Adrenal gland (tissue), 12 donors: ENCODE data around the gene AUTS2. TPM values are rescaled to one million over a fixed set of nuclear protein-coding genes. Genes with fewer than 3 reads are reported as not detected.
A peak's percentile ranks its signal among the peaks of the same experiment; 100 is the strongest.

Experiments used
- DNase-seq, 7 donors: peaks; one replicate each; pipeline ENCODE4 v3.0.0-alpha.2; 2019 to 2020
- H3K27ac ChIP-seq, 5 donors: fragments of 200-600 bp; sonication (generic) in 4 of 5; 1 replicate in 3 of 5; 2 replicates in 2 of 5; pipeline versions ENCODE4 v1.5.1 to v1.8.0; 2016 to 2020; ENCODE audit warnings: mild to moderate bottlenecking in 1 of 5
- H3K27me3 ChIP-seq: fragments of 200-600 bp; 2 replicates; pipeline ENCODE4 v1.8.0; 2021
- H3K36me3 ChIP-seq, 2 donors: fragments of 200-600 bp; replicated peaks in 1 of 2; 1 replicate in 1 of 2; 2 replicates in 1 of 2; pipeline versions ENCODE4 v1.5.1 to v1.8.0; 2018 to 2022
- H3K4me1 ChIP-seq, 2 donors: fragments of 200-600 bp; replicated peaks in 1 of 2; 1 replicate in 1 of 2; 2 replicates in 1 of 2; pipeline versions ENCODE4 v1.5.1 to v1.8.0; 2018 to 2021
- H3K4me3 ChIP-seq, 4 donors: fragments of 200-600 bp; sonication (generic) in 3 of 4; one replicate each; pipeline ENCODE4 v1.5.1; 2016 to 2018
- H3K9me3 ChIP-seq, 3 donors: fragments of 200-600 bp; sonication (generic) in 1 of 3; replicated peaks in 1 of 3; 1 replicate in 2 of 3; 2 replicates in 1 of 3; pipeline versions ENCODE4 v1.5.1 to v1.8.0; 2016 to 2021
- POLR2A ChIP-seq, 2 donors: fragments of 450-650 bp; IDR thresholded peaks; one replicate each; pipeline ENCODE4 v1.6.1; 2017; ENCODE audit warnings: antibody characterized with exemption in 2 of 2, mild to moderate bottlenecking in 2 of 2, moderate library complexity in 1 of 2
- WGBS, 4 donors: extraction: QIAGEN DNeasy Blood & Tissue Kit in 2 of 4; methylation state at CpG; one replicate each; pipeline versions ENCODE4 v1.1.5 to v1.1.7; 2013 to 2017; 5-methylcytosine and 5-hydroxymethylcytosine counted together
- intact Hi-C, 2 donors: fragments of 100-400 bp; cut with DNase I; formaldehyde crosslinking; loops; one replicate each; pipeline versions ENCODE4 v1.14.1 to v1.15.0; 2022 to 2023
- polyA plus RNA-seq, 3 donors: library from polyadenylated mRNA; stranded (reverse); fragments of 200-250 nt in 2 of 3; fragments of 350-450 nt in 1 of 3; fragmentation: Illumina TruSeq in 1 of 3; extraction: RNeasy Lipid Tissue Mini Kit (QIAGEN cat#74804) in 1 of 3; gene quantifications; one replicate each; pipeline ENCODE4 v1.2.3, GENCODE V29; 2013 to 2014
- total RNA-seq, 9 donors: library from RNA; depleted of rRNA in 4 of 9; stranded (reverse); fragments of >200 nt in 4 of 9; fragments of 120-200 nt in 1 of 9; fragmentation: NEBNext Ultra II Directional in 1 of 9; extraction: Animal tissue kit (Norgen Biotek cat#: 25700) in 1 of 9; gene quantifications; one replicate each; pipeline versions ENCODE4 v1.1.0 to v1.2.4, GENCODE V29; 2013 to 2023
- TF ChIP-seq, protein P1 (sequence below), 6 experiments: fragments of 450-650 bp in 4 of 6; fragments of 200-600 bp in 2 of 6; sonication (generic) in 1 of 6; IDR thresholded peaks; 1 replicate in 5 of 6; 2 replicates in 1 of 6; pipeline versions ENCODE4 v1.5.1 to v1.8.0; 2016 to 2021; ENCODE audit warnings: antibody characterized with exemption in 6 of 6, mild to moderate bottlenecking in 2 of 6, moderate library complexity in 1 of 6
- donor health status: healthy with polysubstance abuse.
- donor health status: Bipolar disorder and iron deficiency.
- donor health status: DM: yes; HTN: yes; CAD: no.
- donor health status: DM: no; HTN: no; CAD: no.
- donor health status: DM: no; HTN: no; CAD: no.
- donor health status: DM: yes; HTN: yes; CAD: no.

Gene AUTS2
- total and polyA plus RNA-seq, 12 donors = 6.4 to 44.0 (median 15.2) TPM

DNA sequence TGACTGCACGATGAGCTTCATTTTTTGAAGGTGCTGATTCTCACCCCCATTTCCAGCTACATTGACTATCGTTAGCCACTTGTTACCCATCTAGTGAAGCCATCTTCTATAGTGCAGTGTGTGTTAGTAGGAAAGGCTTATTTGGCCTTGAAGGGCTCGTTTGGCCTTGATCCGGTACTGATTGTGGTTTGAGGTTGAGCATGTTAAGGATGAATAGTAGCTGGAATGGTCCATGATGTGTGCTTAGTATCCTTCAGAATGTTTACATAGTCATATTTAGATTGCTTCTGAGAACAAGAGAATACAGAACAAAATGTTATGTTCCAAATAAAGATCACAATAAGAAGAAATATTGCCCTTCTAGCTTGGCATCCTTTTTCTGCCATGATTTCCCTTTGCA, 591.5 kb downstream of the AUTS2 start:
- no peaks in the 10 kb centered on the region for H3K4me1 ChIP-seq
- no peaks in the 10 kb centered on the region for H3K27me3 ChIP-seq
- TF ChIP-seq POLR2A (IDR thresholded peaks at IDR 0.05) = no peak
- TF ChIP-seq, protein P1, sequence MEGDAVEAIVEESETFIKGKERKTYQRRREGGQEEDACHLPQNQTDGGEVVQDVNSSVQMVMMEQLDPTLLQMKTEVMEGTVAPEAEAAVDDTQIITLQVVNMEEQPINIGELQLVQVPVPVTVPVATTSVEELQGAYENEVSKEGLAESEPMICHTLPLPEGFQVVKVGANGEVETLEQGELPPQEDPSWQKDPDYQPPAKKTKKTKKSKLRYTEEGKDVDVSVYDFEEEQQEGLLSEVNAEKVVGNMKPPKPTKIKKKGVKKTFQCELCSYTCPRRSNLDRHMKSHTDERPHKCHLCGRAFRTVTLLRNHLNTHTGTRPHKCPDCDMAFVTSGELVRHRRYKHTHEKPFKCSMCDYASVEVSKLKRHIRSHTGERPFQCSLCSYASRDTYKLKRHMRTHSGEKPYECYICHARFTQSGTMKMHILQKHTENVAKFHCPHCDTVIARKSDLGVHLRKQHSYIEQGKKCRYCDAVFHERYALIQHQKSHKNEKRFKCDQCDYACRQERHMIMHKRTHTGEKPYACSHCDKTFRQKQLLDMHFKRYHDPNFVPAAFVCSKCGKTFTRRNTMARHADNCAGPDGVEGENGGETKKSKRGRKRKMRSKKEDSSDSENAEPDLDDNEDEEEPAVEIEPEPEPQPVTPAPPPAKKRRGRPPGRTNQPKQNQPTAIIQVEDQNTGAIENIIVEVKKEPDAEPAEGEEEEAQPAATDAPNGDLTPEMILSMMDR (IDR thresholded peaks at IDR 0.05) = no peak
- intact Hi-C loops = no loop called here
- 68 to 71% (median 70%) methylated on average over 4 of the region's 4 CpGs for WGBS, 4 donors
- H3K9me3 ChIP-seq = no peaks in the 10 kb centered on the region
- no peak overlapping the region for H3K4me3 ChIP-seq
- no peaks in the 10 kb centered on the region for H3K36me3 ChIP-seq
- no peak overlapping the region for H3K27ac ChIP-seq
- no peak for DNase-seq

DNA sequence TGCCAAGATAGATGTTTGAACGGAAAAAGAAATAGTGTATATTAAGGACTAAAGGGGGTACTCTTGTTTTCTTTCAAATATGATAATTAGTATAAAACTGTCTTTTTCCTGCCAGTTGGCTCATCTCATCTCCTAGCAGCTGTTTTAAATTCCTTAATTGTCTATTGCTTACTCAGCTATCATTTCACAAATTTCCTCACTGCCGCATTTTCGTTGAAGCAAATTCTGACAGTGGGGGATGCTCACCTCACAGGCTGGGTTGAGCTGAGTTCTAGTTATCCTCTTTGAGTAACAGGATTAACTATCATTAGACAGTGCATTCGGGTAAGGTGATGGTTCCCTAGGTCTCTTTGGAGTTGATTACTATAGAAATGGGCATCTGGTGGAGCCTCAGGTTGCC, 592.0 kb downstream of the AUTS2 start:
- 89 to 93% (median 90%) methylated on average over 4 of the region's 4 CpGs for WGBS, 4 donors
- intact Hi-C loops = no loop called here
- Histone ChIP-seq H3K36me3 (no peaks in the 10 kb centered on the region), H3K4me1 (no peaks in the 10 kb centered on the region), H3K4me3 (no peak overlapping the region), H3K27ac (no peak overlapping the region), H3K27me3 (no peaks in the 10 kb centered on the region), H3K9me3 (no peaks in the 10 kb centered on the region)
- TF ChIP-seq, protein P1 (IDR thresholded peaks at IDR 0.05) = no peak
- no peak for TF ChIP-seq POLR2A (IDR thresholded peaks at IDR 0.05)
- no peak for DNase-seq

DNA sequence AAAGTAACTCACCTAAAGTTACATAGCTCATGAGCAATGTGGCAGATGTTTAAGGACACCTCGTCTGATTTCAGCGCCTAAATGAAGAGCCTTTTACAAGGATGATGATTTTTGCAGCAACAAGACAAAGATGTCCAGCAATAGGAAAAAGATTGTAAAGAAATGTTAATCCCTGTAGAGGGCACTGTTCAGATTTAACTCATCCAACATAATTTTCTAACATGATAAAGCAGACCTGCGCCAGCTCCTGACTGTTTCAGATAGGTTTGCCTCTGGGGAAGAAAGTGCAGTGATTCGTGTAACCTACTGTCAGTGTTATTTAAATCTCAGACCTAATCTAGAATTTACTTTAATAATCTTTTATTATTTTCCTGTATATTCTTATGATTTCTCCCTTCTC, 595.2 kb downstream of the AUTS2 start:
- 76 to 85% (median 82%) methylated on average over 4 of the region's 4 CpGs for WGBS, 4 donors
- Histone ChIP-seq H3K9me3 (no peaks in the 10 kb centered on the region), H3K4me1 (no peaks in the 10 kb centered on the region), H3K27ac (no peak overlapping the region), H3K4me3 (no peak overlapping the region), H3K27me3 (no peaks in the 10 kb centered on the region), H3K36me3 (no peaks in the 10 kb centered on the region)
- DNase-seq = no peak
- intact Hi-C loops = no loop called here
- TF ChIP-seq, protein P1 (IDR thresholded peaks at IDR 0.05) = peak in 1 of 6 experiments; percentile 40
- TF ChIP-seq POLR2A (IDR thresholded peaks at IDR 0.05) = no peak

DNA sequence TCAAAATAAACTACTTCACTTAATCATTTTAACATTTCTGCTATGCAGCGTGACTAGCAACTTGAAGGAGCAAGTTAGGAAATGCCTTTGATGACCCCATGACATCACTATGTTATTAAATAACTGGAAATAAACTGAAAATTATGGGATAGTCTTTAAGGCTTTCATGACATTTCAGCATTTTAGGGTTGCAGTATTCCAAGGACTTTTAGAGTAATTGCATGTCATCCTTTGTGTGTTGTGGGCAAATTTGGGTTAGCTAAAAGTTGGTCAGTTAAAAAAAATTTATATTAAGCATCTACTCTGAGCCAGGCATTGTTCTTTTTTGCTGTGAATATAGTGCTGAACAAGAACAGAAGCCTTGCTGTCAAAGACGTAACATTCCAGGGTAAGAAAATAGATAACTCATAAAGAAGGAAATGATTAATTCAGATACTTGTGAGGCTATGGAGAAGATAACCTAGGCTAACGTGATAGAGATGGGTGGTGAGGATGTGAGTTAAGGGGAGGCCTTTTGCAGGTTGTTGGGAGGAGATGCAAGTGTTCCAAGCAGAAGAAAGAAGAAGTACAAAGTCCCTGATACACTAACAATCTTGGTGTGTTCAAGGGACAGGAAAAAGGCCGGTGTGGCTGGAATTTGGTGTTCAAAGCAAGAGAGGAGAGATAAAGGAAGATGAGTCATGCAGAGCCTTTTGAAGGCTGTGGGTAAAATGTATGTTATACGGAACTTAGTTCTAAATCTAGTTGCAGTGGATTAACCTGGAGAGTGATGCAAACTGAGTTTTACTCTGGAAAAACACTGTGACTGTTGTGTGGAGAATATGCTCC, 610.2 kb downstream of the AUTS2 start:
- peak in 1 of 7 donors; percentile 8 for DNase-seq
- H3K4me1 ChIP-seq = no peaks in the 10 kb centered on the region
- H3K9me3 ChIP-seq = no peaks in the 10 kb centered on the region
- H3K36me3 ChIP-seq = no peaks in the 10 kb centered on the region
- WGBS, 4 donors = 38 to 44% (median 39%) methylated on average over 5 of the region's 5 CpGs
- intact Hi-C loops = no loop called here
- TF ChIP-seq, protein P1 (IDR thresholded peaks at IDR 0.05) = no peak
- TF ChIP-seq POLR2A (IDR thresholded peaks at IDR 0.05) = no peak
- H3K27me3 ChIP-seq = no peaks in the 10 kb centered on the region
- no peak overlapping the region for H3K4me3 ChIP-seq
- H3K27ac ChIP-seq = no peak overlapping the region
